ENCODE data around the gene SEMA3E.

SEMA3E gene

GRCh38 chr7:83359108-83359507 lies 289.8 kb downstream of the SEMA3E start:
- no peak for TF ChIP-seq CTCF (IDR thresholded peaks at IDR 0.05; ENCODE audit: control extremely low read depth, extremely low read depth, low read depth, missing control alignments)
- POLR2A ChIA-PET, result no interaction called here
- no peak for DNase-seq (ENCODE audit: extremely low spot score)
- CTCF ChIA-PET, result no interaction called here

- POLR2A ChIA-PET, result no interaction called here
- TF ChIP-seq CTCF (IDR thresholded peaks at IDR 0.05; ENCODE audit: control extremely low read depth, extremely low read depth, low read depth, missing control alignments), result no peak
- DNase-seq (ENCODE audit: extremely low spot score), result no peak
- CTCF ChIA-PET, result no interaction called here
Observed at GRCh38 chr7:83355143-83355542, 293.8 kb downstream of the SEMA3E start.

- TF ChIP-seq CTCF (IDR thresholded peaks at IDR 0.05; ENCODE audit: control extremely low read depth, extremely low read depth, low read depth, missing control alignments), result no peak
- CTCF ChIA-PET, result interaction anchor here (0.9 kb wide), 1 partner anchor 12 kb away, joined by 3 read pairs; no protein-coding TSS in a partner anchor
- POLR2A ChIA-PET, result no interaction called here
- DNase-seq (ENCODE audit: extremely low spot score), result no peak
Observed at GRCh38 chr7:83347945-83348444, 300.9 kb downstream of the SEMA3E start.

- CTCF ChIA-PET, result no interaction called here
- no peak for DNase-seq (ENCODE audit: extremely low spot score)
- POLR2A ChIA-PET, result no interaction called here
- no peak for TF ChIP-seq CTCF (IDR thresholded peaks at IDR 0.05; ENCODE audit: control extremely low read depth, extremely low read depth, low read depth, missing control alignments)
Observed at GRCh38 chr7:83339907-83340306, 309.0 kb downstream of the SEMA3E start.

GRCh38 chr7:83338277-83338950 lies 310.5 kb downstream of the SEMA3E start:
- no peak for DNase-seq (ENCODE audit: extremely low spot score)
- ChIA-PET CTCF (no interaction called here), POLR2A (no interaction called here)
- no peak for TF ChIP-seq CTCF (IDR thresholded peaks at IDR 0.05; ENCODE audit: control extremely low read depth, extremely low read depth, low read depth, missing control alignments)

GRCh38 chr7:83337050-83337449 lies 311.9 kb downstream of the SEMA3E start:
- ChIA-PET CTCF (interaction anchor here (1.0 kb wide), 1 partner anchor 13 kb away, joined by 4 read pairs; no protein-coding TSS in a partner anchor), POLR2A (no interaction called here)
- TF ChIP-seq CTCF (IDR thresholded peaks at IDR 0.05; ENCODE audit: control extremely low read depth, extremely low read depth, low read depth, missing control alignments), result no peak
- no peak for DNase-seq (ENCODE audit: extremely low spot score)

Measured in GM10248 (cell line).